ENCODE results near the gene OSTF1. TPM values are rescaled to one million over a fixed set of nuclear protein-coding genes. Genes with fewer than 3 reads are reported as not detected.

OSTF1 gene
- total RNA-seq, 2 experiments from 2014 or later: 37.3 to 58.1 TPM

GRCh38 chr9:75054368-75055001, 33.8 kb upstream of the OSTF1 start:
- Histone ChIP-seq H3K9me2 (ENCODE audit: insufficient read depth, low read length) (no peaks in the 10 kb centered on the region), H4K20me1 (ENCODE audit: insufficient read depth, low read length) (no peaks in the 10 kb centered on the region), H3K4me3 (ENCODE audit: low read depth, low read length, poor library complexity, severe bottlenecking) (no peak overlapping the region), H3K4me2 (ENCODE audit: low read length) (peak overlapping the region; percentile 38), H3K79me2 (ENCODE audit: insufficient read depth, low read depth, low read length) (no peaks in the 10 kb centered on the region), H3K36me3 (ENCODE audit: insufficient read depth, low read length) (no peaks in the 10 kb centered on the region), H2AFZ (ENCODE audit: low read length) (peak overlapping the region; percentile 27; the same call in 1 of the 2 replicates), H3K9me3 (ENCODE audit: low read length) (peaks cover 8% of the 10 kb centered on the region; the same call in 1 of the 2 replicates), H3K27ac (ENCODE audit: low read depth, low read length, poor library complexity, severe bottlenecking) (peak overlapping the region; percentile 43), H3K4me1 (ENCODE audit: insufficient read depth, low read length, poor library complexity, severe bottlenecking) (peaks cover 24% of the 10 kb centered on the region)
- POLR2A ChIA-PET: interaction anchor here (0.8 to 3.3 kb wide), 6 partner anchors 10 to 47 kb away, joined by 5 to 26 read pairs (median 13); partner anchors contain the start of gene CARNMT1
- TF ChIP-seq CTCF (conservative IDR thresholded peaks at IDR 0.05; ENCODE audit: low read length) (no peak), EZH2phosphoT487 (IDR thresholded peaks at IDR 0.05; ENCODE audit: borderline replicate concordance, low read depth, low read length) (no peak)
- DNase-seq (ENCODE audit: low spot score): no peak
- CTCF ChIA-PET (ENCODE audit: unreplicated experiment): interaction anchor here (0.5 to 1.8 kb wide), 5 partner anchors 26 to 389 kb away, joined by 3 to 6 read pairs (median 3); partner anchors contain the start of gene CARNMT1
- BruUV-seq (replicated peaks): no TSS peak
- intact Hi-C loops (cut with micrococcal nuclease; ENCODE audit: unreplicated experiment): loop anchor here (1.0 kb wide), 1 partner anchor 26 kb away; the partner anchor contains the start of gene CARNMT1

- no peak overlapping the region for H2AFZ ChIP-seq (ENCODE audit: low read length)
- ChIA-PET POLR2A (interaction anchor here (1.1 kb wide), 1 partner anchor 9 kb away, joined by 4 read pairs; no protein-coding TSS in a partner anchor), CTCF (ENCODE audit: unreplicated experiment) (no interaction called here)
- TF ChIP-seq EZH2phosphoT487 (IDR thresholded peaks at IDR 0.05; ENCODE audit: borderline replicate concordance, low read depth, low read length): no peak
- TF ChIP-seq CTCF (conservative IDR thresholded peaks at IDR 0.05; ENCODE audit: low read length): no peak
- DNase-seq (ENCODE audit: low spot score): no peak
- no peaks in the 10 kb centered on the region for H3K9me2 ChIP-seq (ENCODE audit: insufficient read depth, low read length)
- H4K20me1 ChIP-seq (ENCODE audit: insufficient read depth, low read length): no peaks in the 10 kb centered on the region
- peaks cover 17% of the 10 kb centered on the region for H3K36me3 ChIP-seq (ENCODE audit: insufficient read depth, low read length)
- H3K79me2 ChIP-seq (ENCODE audit: insufficient read depth, low read depth, low read length): no peaks in the 10 kb centered on the region
- H3K4me1 ChIP-seq (ENCODE audit: insufficient read depth, low read length, poor library complexity, severe bottlenecking): peaks cover 6% of the 10 kb centered on the region
- H3K9me3 ChIP-seq (ENCODE audit: low read length): peaks cover 8% of the 10 kb centered on the region; the same call in 1 of the 2 replicates
- H3K4me2 ChIP-seq (ENCODE audit: low read length): no peak overlapping the region
- intact Hi-C loops (cut with micrococcal nuclease; ENCODE audit: unreplicated experiment): no loop called here
- no TSS peak for BruUV-seq (replicated peaks)
- no peak overlapping the region for H3K4me3 ChIP-seq (ENCODE audit: low read depth, low read length, poor library complexity, severe bottlenecking)
- no peak overlapping the region for H3K27ac ChIP-seq (ENCODE audit: low read depth, low read length, poor library complexity, severe bottlenecking)
Measured at GRCh38 chr9:75061169-75061568, 27.1 kb upstream of the OSTF1 start.

Measured in OCI-LY7 (cell line).